ENCODE results near the gene THAP7. TPM values are rescaled to one million over a fixed set of nuclear protein-coding genes. Genes with fewer than 3 reads are reported as not detected.

Gene THAP7
- total RNA-seq, 1 donor from 2014 or later: 22.0 TPM

DNA sequence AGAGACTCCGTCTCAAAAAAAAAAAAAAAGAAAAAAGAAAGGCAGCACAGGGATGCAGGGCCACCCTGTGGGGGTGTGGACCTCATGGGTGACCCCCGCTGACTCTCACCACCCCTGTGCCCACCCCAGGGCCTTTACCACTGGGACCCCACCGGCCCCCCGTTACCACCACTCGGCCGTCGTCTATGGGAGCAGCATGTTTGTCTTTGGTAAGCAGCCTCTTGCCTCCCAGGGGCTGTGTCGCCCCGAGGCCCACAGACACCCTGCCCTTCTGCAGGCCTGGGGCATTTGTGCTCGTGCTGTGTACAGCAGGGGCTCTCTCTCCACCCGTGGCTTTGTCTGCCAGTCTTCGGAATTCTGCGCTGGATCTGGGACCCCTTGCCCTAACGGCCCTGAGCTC, 14.5 kb downstream of the THAP7 start:
- TF ChIP-seq, protein P1, sequence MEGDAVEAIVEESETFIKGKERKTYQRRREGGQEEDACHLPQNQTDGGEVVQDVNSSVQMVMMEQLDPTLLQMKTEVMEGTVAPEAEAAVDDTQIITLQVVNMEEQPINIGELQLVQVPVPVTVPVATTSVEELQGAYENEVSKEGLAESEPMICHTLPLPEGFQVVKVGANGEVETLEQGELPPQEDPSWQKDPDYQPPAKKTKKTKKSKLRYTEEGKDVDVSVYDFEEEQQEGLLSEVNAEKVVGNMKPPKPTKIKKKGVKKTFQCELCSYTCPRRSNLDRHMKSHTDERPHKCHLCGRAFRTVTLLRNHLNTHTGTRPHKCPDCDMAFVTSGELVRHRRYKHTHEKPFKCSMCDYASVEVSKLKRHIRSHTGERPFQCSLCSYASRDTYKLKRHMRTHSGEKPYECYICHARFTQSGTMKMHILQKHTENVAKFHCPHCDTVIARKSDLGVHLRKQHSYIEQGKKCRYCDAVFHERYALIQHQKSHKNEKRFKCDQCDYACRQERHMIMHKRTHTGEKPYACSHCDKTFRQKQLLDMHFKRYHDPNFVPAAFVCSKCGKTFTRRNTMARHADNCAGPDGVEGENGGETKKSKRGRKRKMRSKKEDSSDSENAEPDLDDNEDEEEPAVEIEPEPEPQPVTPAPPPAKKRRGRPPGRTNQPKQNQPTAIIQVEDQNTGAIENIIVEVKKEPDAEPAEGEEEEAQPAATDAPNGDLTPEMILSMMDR (IDR thresholded peaks at IDR 0.05): no peak
- peaks cover 7% of the 10 kb centered on the region for H3K4me1 ChIP-seq
- H3K4me3 ChIP-seq: no peak overlapping the region
- DNase-seq (no peak), ATAC-seq (no peak)
- H3K9me3 ChIP-seq: no peaks in the 10 kb centered on the region
- intact Hi-C loops (cut with DNase I): no loop called here
- no peak overlapping the region for H3K27ac ChIP-seq
- no peaks in the 10 kb centered on the region for H3K27me3 ChIP-seq
- H3K36me3 ChIP-seq: peaks cover 29% of the 10 kb centered on the region

- H3K4me3 ChIP-seq: no peak overlapping the region
- peaks cover 9% of the 10 kb centered on the region for H3K4me1 ChIP-seq
- DNase-seq (no peak), ATAC-seq (no peak)
- no peak overlapping the region for H3K27ac ChIP-seq
- TF ChIP-seq, protein P1 (IDR thresholded peaks at IDR 0.05): no peak
- no peaks in the 10 kb centered on the region for H3K9me3 ChIP-seq
- H3K27me3 ChIP-seq: no peaks in the 10 kb centered on the region
- H3K36me3 ChIP-seq: peaks cover 18% of the 10 kb centered on the region
- intact Hi-C loops (cut with DNase I): no loop called here
These were observed 15.6 kb downstream of the THAP7 start for GRCh38 chr22:20986365-20986764.

DNA sequence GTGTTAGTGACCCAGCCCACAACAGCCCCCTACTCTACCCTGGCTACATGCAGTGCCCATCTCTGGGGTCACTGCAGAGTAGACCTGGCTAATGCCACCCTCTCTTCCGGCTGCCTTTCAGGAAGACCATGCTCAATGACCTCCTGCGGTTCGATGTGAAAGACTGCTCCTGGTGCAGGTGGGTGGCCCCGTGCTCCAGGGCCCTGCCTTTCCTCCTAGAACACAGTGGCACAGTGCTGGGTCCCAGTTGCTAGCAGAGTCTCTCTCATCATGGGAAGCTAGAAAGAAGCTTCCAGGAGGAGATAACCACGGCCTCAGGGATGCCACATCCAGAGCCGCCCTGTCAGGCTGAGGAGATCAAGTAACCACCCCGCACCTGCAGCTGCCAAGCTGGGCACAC, 16.2 kb downstream of the THAP7 start:
- no peak overlapping the region for H3K27ac ChIP-seq
- intact Hi-C loops (cut with DNase I): no loop called here
- peaks cover 16% of the 10 kb centered on the region for H3K36me3 ChIP-seq
- H3K4me1 ChIP-seq: peaks cover 14% of the 10 kb centered on the region
- no peak for ATAC-seq
- H3K27me3 ChIP-seq: no peaks in the 10 kb centered on the region
- DNase-seq: no peak
- no peaks in the 10 kb centered on the region for H3K9me3 ChIP-seq
- TF ChIP-seq, protein P1 (IDR thresholded peaks at IDR 0.05): no peak
- no peak overlapping the region for H3K4me3 ChIP-seq

- DNase-seq (no peak), ATAC-seq (no peak)
- Histone ChIP-seq H3K36me3 (peaks cover 14% of the 10 kb centered on the region), H3K27me3 (no peaks in the 10 kb centered on the region), H3K27ac (peak overlapping the region; percentile 91), H3K9me3 (no peaks in the 10 kb centered on the region), H3K4me3 (peak overlapping the region; percentile 86), H3K4me1 (peaks cover 22% of the 10 kb centered on the region)
- intact Hi-C loops (cut with DNase I): no loop called here
- TF ChIP-seq, protein P1 (IDR thresholded peaks at IDR 0.05): no peak
These were observed 18.7 kb downstream of the THAP7 start for GRCh38 chr22:20983081-20983771.

- TF ChIP-seq, protein P1 (IDR thresholded peaks at IDR 0.05): no peak
- H3K27me3 ChIP-seq: no peaks in the 10 kb centered on the region
- intact Hi-C loops (cut with DNase I): no loop called here
- H3K36me3 ChIP-seq: peaks cover 7% of the 10 kb centered on the region
- H3K9me3 ChIP-seq: no peaks in the 10 kb centered on the region
- ATAC-seq (peak; percentile 1), DNase-seq (no peak)
- H3K4me3 ChIP-seq: peak overlapping the region; percentile 86
- peaks cover 22% of the 10 kb centered on the region for H3K4me1 ChIP-seq
- peak overlapping the region; percentile 91 for H3K27ac ChIP-seq
These were observed 19.4 kb downstream of the THAP7 start for GRCh38 chr22:20982563-20982882.

Measured in upper lobe of right lung (tissue), 1 donor.